Parathyroid adenoma (tissue), 2 donors: ENCODE measurements around the gene MCU.

Experiments used
- H2AFZ ChIP-seq: fragments of 300-600 bp; sonication (generic); one replicate; pipeline ENCODE4 v1.7.0; 2017; ENCODE audit warnings: antibody characterized with exemption, mild to moderate bottlenecking
- H3K27ac ChIP-seq: fragments of 300-600 bp; sonication (generic); one replicate; pipeline ENCODE4 v1.7.0; 2017
- H3K27me3 ChIP-seq: fragments of 300-600 bp; sonication (generic); one replicate; pipeline ENCODE4 v1.7.0; 2017; ENCODE audit warnings: low read length; ENCODE audit not compliant: control insufficient read depth, insufficient read depth
- H3K36me3 ChIP-seq: fragments of 300-600 bp; sonication (generic); one replicate; pipeline ENCODE4 v1.7.0; 2017; ENCODE audit warnings: low read length; ENCODE audit not compliant: control insufficient read depth, insufficient read depth
- H3K4me1 ChIP-seq: fragments of 300-600 bp; sonication (generic); one replicate; pipeline ENCODE4 v1.7.0; 2017; ENCODE audit warnings: control low read depth
- H3K4me2 ChIP-seq: fragments of 300-600 bp; sonication (generic); one replicate; pipeline ENCODE4 v1.7.0; 2017; ENCODE audit warnings: low read length
- H3K4me3 ChIP-seq: fragments of 300-600 bp; sonication (generic); one replicate; pipeline ENCODE4 v1.7.0; 2017; ENCODE audit warnings: low read depth, low read length
- H3K79me2 ChIP-seq: fragments of 300-600 bp; sonication (generic); one replicate; pipeline ENCODE4 v1.7.0; 2017; ENCODE audit warnings: control low read depth
- H3K9ac ChIP-seq: fragments of 300-600 bp; sonication (generic); one replicate; pipeline ENCODE4 v1.7.0; 2017; ENCODE audit warnings: mild to moderate bottlenecking
- H3K9me3 ChIP-seq: fragments of 300-600 bp; sonication (generic); one replicate; pipeline ENCODE4 v1.7.0; 2017; ENCODE audit warnings: low read length; ENCODE audit not compliant: control insufficient read depth
- CTCF ChIP-seq: fragments of 300-600 bp; sonication (generic); IDR thresholded peaks from one replicate; pipeline ENCODE4 v1.7.0; 2017; ENCODE audit warnings: antibody characterized with exemption, mild to moderate bottlenecking
- donor health status: primary hyperparathyroidism.

MCU gene

DNA sequence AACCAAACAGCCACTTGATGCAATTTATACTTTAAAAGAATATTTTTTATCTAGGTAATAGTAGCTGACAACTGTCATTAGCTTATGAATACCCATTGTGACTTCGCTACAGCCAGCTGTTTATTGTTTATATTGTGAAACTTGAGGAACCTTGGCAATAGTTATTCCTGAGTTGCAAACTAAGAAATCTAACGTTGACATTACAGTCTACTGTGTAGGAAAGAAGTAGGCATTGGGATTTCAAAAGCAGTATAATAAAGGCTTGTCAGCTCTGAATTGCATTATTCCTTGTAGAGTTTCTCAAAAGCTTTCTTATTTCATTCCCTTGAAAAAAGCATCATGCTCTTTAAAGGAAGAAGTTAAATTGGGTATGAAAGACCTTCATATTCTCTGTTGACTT lies 158.9 kb downstream of the MCU start:
- H3K4me2 ChIP-seq: no peak overlapping the region
- no peak overlapping the region for H3K27ac ChIP-seq
- H3K9me3 ChIP-seq: no peaks in the 10 kb centered on the region
- H2AFZ ChIP-seq: no peak overlapping the region
- no peak overlapping the region for H3K4me3 ChIP-seq
- no peaks in the 10 kb centered on the region for H3K36me3 ChIP-seq
- no peaks in the 10 kb centered on the region for H3K4me1 ChIP-seq
- no peaks in the 10 kb centered on the region for H3K27me3 ChIP-seq
- no peak for TF ChIP-seq CTCF
- H3K79me2 ChIP-seq: no peaks in the 10 kb centered on the region
- no peak overlapping the region for H3K9ac ChIP-seq

DNA sequence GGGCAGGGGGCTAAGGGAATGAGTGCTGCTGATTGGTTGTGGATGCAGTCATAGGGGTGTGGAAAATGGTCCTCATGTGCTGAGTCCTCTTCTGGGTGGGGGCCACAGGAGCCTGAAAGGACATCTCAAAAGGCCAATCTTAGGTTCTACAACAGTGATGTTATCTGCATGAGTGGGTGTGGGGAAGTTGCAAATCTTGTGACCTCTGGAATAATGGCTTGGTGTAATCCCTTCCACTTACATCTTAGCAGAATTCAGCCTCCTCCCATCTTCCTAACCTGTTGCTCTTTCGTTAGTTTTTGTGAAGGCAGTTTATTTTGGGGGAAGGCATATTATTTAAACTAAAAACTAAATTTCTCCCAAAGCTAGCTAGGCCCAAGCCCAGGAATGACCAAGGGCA lies 159.6 kb downstream of the MCU start:
- no peak overlapping the region for H3K27ac ChIP-seq
- H3K4me1 ChIP-seq: no peaks in the 10 kb centered on the region
- H3K4me3 ChIP-seq: no peak overlapping the region
- H3K79me2 ChIP-seq: no peaks in the 10 kb centered on the region
- no peak for TF ChIP-seq CTCF
- no peaks in the 10 kb centered on the region for H3K27me3 ChIP-seq
- H3K36me3 ChIP-seq: no peaks in the 10 kb centered on the region
- no peak overlapping the region for H3K4me2 ChIP-seq
- H3K9ac ChIP-seq: no peak overlapping the region
- no peaks in the 10 kb centered on the region for H3K9me3 ChIP-seq
- H2AFZ ChIP-seq: no peak overlapping the region

GRCh38 chr10:72852508-72852907 lies 160.6 kb downstream of the MCU start:
- Histone ChIP-seq H3K36me3 (no peaks in the 10 kb centered on the region), H3K4me2 (no peak overlapping the region), H3K27ac (no peak overlapping the region), H3K9ac (no peak overlapping the region), H3K4me3 (no peak overlapping the region), H2AFZ (no peak overlapping the region), H3K4me1 (no peaks in the 10 kb centered on the region), H3K79me2 (no peaks in the 10 kb centered on the region), H3K9me3 (no peaks in the 10 kb centered on the region), H3K27me3 (no peaks in the 10 kb centered on the region)
- no peak for TF ChIP-seq CTCF

DNA sequence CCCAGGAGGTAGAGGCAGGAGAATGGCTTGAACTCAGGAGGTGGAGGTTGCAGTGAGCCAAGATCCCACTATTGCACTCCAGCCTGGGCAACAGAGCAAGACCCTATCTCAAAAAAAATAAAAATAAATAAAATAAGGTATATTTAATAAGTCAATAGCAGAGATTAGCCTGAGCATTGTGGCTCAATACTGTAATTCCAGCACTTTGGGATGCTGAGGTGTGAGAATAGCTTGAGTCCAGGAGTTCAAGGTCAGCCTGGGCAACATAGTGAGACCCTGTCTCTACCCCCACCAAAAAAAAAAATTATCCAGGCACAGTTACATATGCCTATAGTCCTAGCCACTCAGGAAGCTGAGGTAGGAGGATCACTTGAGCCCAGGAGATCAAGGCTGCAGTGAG lies 163.2 kb downstream of the MCU start:
- H3K9me3 ChIP-seq: no peaks in the 10 kb centered on the region
- no peaks in the 10 kb centered on the region for H3K79me2 ChIP-seq
- H3K9ac ChIP-seq: no peak overlapping the region
- no peaks in the 10 kb centered on the region for H3K36me3 ChIP-seq
- no peak overlapping the region for H2AFZ ChIP-seq
- no peak overlapping the region for H3K27ac ChIP-seq
- no peak overlapping the region for H3K4me3 ChIP-seq
- no peak for TF ChIP-seq CTCF
- H3K4me1 ChIP-seq: no peaks in the 10 kb centered on the region
- no peaks in the 10 kb centered on the region for H3K27me3 ChIP-seq
- H3K4me2 ChIP-seq: no peak overlapping the region

DNA sequence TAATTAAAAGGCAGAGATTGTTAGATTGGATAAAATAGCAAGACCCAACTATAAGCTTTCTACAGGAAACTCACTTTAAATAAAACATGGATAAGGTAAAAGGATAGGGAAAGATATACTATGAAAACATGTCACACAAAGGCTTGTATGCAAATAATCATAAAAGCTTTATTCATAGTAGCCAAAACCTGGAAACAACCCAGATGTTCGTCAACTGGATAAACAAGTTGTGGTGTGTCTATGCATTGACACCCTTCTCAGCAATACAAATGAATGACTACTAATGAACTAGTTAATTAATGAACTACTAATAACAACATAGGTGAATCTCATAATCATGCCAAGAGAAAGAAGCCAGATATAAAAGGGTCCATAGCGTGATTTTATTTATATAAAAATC lies 163.8 kb downstream of the MCU start:
- no peak overlapping the region for H3K4me3 ChIP-seq
- no peaks in the 10 kb centered on the region for H3K9me3 ChIP-seq
- H3K27ac ChIP-seq: no peak overlapping the region
- H3K27me3 ChIP-seq: no peaks in the 10 kb centered on the region
- H2AFZ ChIP-seq: no peak overlapping the region
- TF ChIP-seq CTCF: no peak
- no peaks in the 10 kb centered on the region for H3K36me3 ChIP-seq
- H3K4me2 ChIP-seq: no peak overlapping the region
- no peaks in the 10 kb centered on the region for H3K79me2 ChIP-seq
- no peaks in the 10 kb centered on the region for H3K4me1 ChIP-seq
- no peak overlapping the region for H3K9ac ChIP-seq
